ENCODE results near the gene IL1R1. TPM values are rescaled to one million over a fixed set of nuclear protein-coding genes. Genes with fewer than 3 reads are reported as not detected.
A peak's percentile ranks its signal among the peaks of the same experiment; 100 is the strongest.

IL1R1 gene
- total RNA-seq, 1 donor from 2014 or later = 10.7 TPM

DNA sequence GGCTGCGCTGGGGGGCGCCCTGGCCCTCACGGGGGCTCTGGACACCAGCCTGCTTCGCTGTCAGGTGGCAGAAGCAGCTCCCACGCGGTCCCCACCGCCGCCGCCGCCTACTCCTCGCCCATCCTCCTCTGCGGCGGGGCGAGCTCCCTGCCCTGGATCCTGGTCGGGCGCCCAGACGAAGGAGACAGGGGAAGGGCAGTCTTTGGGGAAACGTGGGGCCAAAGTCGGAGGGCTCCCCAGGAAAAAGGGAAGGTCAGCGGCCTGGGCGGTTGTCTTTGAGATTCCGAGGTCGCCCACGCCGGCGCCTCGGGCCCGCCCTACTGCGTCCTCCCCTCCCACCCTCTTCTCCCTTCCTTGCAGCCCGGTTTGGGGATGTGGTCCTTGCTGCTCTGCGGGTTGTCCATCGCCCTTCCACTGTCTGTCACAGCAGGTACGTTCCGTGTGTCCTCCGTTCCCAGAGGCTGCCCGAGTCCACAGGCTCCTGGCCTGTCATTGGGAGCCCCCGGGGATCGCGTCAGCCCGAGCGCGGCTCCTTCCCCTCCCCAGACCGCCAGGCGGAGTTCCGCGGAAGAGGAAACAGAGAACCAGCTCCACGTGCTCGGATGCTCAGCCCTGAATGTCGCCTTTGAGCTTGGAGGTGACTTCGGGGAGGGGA, 45.1 kb downstream of the IL1R1 start:
- peak overlapping the region; percentile 59 for H3K4me3 ChIP-seq (ENCODE audit: low read depth, low read length)
- TF ChIP-seq, protein P1, sequence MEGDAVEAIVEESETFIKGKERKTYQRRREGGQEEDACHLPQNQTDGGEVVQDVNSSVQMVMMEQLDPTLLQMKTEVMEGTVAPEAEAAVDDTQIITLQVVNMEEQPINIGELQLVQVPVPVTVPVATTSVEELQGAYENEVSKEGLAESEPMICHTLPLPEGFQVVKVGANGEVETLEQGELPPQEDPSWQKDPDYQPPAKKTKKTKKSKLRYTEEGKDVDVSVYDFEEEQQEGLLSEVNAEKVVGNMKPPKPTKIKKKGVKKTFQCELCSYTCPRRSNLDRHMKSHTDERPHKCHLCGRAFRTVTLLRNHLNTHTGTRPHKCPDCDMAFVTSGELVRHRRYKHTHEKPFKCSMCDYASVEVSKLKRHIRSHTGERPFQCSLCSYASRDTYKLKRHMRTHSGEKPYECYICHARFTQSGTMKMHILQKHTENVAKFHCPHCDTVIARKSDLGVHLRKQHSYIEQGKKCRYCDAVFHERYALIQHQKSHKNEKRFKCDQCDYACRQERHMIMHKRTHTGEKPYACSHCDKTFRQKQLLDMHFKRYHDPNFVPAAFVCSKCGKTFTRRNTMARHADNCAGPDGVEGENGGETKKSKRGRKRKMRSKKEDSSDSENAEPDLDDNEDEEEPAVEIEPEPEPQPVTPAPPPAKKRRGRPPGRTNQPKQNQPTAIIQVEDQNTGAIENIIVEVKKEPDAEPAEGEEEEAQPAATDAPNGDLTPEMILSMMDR (conservative IDR thresholded peaks at IDR 0.05; ENCODE audit: low read depth, low read length) = peak; percentile 47
- DNase-seq (ENCODE audit: low read depth) = no peak

DNA sequence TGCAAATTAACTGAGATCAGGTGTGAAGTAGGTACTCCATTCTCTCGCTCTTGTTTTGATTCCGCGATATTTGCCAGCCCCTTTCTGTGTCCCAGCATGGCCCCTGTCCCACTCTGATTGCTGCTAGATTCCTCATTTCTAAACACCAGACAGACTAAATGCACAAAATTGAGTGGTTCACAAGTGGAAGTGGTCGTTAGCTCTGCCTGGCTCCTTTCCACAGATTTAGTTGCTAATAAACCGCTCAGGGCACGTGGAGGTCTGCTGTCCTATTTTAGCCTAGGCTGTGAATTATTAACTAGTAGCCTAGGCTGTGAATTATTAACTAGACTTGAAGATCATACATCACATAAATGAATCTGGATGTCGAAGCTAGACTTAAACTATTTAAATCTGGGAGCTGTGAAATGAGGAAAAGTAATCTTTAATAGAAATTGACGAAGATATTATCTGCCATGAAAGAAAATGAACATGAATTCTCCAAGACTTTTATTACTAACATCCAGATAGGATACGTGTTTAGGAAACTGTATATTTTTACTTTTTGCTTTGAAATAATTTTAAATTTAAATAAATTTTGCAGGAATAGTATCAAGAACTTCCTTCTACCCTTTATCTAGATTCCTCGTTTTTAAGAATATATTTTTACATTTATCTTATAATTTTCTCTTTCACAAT, 48.0 kb downstream of the IL1R1 start:
- H3K4me3 ChIP-seq (ENCODE audit: low read depth, low read length) = no peak overlapping the region
- TF ChIP-seq, protein P1 (conservative IDR thresholded peaks at IDR 0.05; ENCODE audit: low read depth, low read length) = no peak
- DNase-seq (ENCODE audit: low read depth) = no peak

DNA sequence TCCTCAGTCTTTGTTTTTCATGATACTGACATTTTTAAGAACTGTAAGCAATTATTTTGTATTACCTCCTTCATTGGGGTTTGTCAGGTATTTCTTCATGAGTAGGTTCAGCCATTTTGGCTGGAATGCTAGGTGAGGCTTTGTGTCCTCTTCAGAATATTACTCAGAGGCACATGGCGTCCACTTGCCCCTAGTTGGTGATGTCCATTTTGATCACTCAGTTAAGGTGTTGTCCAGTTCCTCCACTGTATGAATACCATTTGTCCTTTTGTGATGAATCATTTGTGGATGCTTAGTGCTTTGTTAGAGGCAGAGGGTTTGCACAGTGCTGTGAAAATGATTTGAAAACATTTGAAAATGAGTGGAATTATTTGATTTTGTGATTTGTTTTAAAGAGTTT, 49.0 kb downstream of the IL1R1 start:
- TF ChIP-seq, protein P1 (conservative IDR thresholded peaks at IDR 0.05; ENCODE audit: low read depth, low read length) = no peak

DNA sequence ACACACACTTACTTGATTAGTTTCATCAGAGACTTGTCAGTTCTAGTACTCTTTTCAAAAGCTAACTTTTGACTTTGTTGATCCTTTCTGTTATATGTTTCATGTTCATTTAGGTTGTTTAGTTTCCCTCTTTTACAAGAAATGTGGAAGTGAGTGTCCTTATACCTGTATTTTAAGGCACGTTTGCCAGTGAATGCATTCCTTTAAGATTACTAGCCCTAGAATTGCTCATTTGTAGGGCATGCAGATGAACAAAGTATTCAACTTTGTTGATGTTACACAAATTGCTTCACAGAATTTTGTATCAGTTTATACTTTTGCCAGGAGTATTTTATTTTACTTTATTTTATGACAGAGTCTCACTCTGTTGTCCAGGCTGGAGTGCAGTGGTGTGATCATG, 50.5 kb downstream of the IL1R1 start:
- DNase-seq (ENCODE audit: low read depth) = no peak
- no peak overlapping the region for H3K4me3 ChIP-seq (ENCODE audit: low read depth, low read length)
- TF ChIP-seq, protein P1 (conservative IDR thresholded peaks at IDR 0.05; ENCODE audit: low read depth, low read length) = no peak

More for the DNA sequence above, 49.0 kb downstream of the IL1R1 start:
- no peak for DNase-seq (ENCODE audit: low read depth)
- no peak overlapping the region for H3K4me3 ChIP-seq (ENCODE audit: low read depth, low read length)

DNA sequence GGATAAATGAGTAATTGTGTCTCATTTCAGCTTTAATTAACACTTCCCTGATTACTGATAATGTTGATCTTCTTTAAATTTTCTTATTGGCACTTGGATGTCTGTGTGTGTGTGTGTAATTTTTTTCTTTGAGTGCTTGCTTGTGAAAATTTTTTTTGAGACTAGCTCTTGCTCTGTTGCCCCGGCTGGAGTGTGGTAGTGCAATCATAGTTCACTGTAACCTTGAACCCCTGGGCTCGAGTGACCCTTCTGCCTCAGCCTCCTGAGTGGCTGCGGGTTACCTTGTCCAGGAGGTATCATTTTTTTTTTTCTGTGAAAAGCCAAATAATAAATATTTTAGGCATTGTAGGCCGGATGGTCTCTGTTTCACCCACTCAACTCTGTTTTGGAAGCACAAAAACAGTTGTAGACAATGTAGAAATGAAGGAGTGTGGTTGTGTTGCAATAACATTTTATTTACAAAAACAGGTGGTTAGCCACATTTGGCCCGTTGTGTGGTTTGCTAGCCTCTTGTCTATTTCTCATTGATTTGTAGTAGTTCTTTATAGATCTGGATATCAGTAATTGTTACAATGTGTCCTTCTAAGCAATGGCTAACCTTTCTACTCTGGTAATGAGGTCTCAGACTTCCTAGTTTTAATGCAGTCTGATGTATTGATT, 52.2 kb downstream of the IL1R1 start:
- no peak for DNase-seq (ENCODE audit: low read depth)
- no peak overlapping the region for H3K4me3 ChIP-seq (ENCODE audit: low read depth, low read length)
- TF ChIP-seq, protein P1 (conservative IDR thresholded peaks at IDR 0.05; ENCODE audit: low read depth, low read length) = no peak

DNA sequence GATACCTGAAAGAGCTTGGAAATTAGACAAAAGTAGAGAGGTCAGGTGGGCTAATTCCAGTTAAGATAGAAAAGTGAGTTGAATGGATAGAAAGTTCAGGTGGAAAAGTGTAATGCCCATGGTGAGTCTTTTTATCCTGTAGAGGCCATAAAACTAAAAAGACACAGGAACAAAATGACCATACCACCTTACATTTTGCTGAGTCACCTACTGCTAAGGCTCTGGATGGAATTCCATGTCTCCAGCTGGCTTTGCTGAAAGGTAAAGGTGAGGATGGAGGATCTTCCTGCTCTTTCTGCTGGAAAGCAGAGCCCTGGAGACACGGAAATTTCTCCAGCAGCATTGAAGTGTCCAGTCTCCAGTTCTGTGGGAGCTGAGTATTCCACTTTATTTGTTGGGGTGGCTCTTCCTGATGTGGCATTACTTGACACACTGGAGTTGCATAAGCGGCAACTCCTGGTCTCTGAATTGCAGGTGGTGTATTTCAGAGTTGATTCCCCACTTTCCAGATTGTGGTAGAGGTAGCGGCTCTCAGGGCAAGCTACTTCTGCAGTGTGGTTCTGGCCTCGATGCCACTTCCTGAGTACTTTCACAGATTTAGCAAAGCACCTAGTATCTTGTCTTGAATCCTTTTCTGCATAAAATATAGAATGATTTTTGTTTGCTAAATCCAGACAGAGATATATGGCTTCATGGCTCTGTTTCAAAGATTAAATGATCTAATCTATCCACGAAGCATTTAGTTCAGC, 55.0 kb downstream of the IL1R1 start:
- TF ChIP-seq, protein P1 (conservative IDR thresholded peaks at IDR 0.05; ENCODE audit: low read depth, low read length) = no peak
- no peak overlapping the region for H3K4me3 ChIP-seq (ENCODE audit: low read depth, low read length)
- DNase-seq (ENCODE audit: low read depth) = no peak
